Measurements from ENCODE around the gene MYRIP. TPM values are rescaled to one million over a fixed set of nuclear protein-coding genes. Genes with fewer than 3 reads are reported as not detected.

Gene MYRIP
- polyA plus RNA-seq, 1 experiment = not detected

- Histone ChIP-seq H3K9me3 (ENCODE audit: control insufficient read depth, insufficient read depth, low read length) (no peaks in the 10 kb centered on the region), H3K27me3 (ENCODE audit: control insufficient read depth, insufficient read depth, low read length) (no peaks in the 10 kb centered on the region), H3K27ac (ENCODE audit: low read depth, low read length) (no peak overlapping the region), H3K4me3 (ENCODE audit: low read depth, low read length) (no peak overlapping the region)
- ChIA-PET POLR2A (no interaction called here), CTCF (interaction anchor here (0.7 to 6.7 kb wide), 17 partner anchors 8 to 730 kb away, joined by 3 to 121 read pairs (median 5); no protein-coding TSS in a partner anchor)
- DNase-seq (ENCODE audit: low read depth, low spot score) = no peak
- no peak for TF ChIP-seq CTCF (IDR thresholded peaks at IDR 0.05; ENCODE audit: low read depth, low read length)
Measured at GRCh38 chr3:40178012-40178594, 368.7 kb downstream of the MYRIP start.

- TF ChIP-seq CTCF (IDR thresholded peaks at IDR 0.05; ENCODE audit: low read depth, low read length) = peak; percentile 77
- no peak overlapping the region for H3K27ac ChIP-seq (ENCODE audit: low read depth, low read length)
- POLR2A ChIA-PET = no interaction called here
- DNase-seq (ENCODE audit: low read depth, low spot score) = peak; percentile 27
- H3K9me3 ChIP-seq (ENCODE audit: control insufficient read depth, insufficient read depth, low read length) = no peaks in the 10 kb centered on the region
- CTCF ChIA-PET = interaction anchor here (0.7 to 6.7 kb wide), 23 partner anchors 9 to 739 kb away, joined by 3 to 121 read pairs (median 4); no protein-coding TSS in a partner anchor
- H3K27me3 ChIP-seq (ENCODE audit: control insufficient read depth, insufficient read depth, low read length) = no peaks in the 10 kb centered on the region
- no peak overlapping the region for H3K4me3 ChIP-seq (ENCODE audit: low read depth, low read length)
Measured at GRCh38 chr3:40179016-40179415, 369.6 kb downstream of the MYRIP start.

GRCh38 chr3:40181182-40181581, 371.8 kb downstream of the MYRIP start:
- no peak for DNase-seq (ENCODE audit: low read depth, low spot score)
- POLR2A ChIA-PET = no interaction called here
- CTCF ChIA-PET = interaction anchor here (0.6 to 6.7 kb wide), 9 partner anchors 11 to 1826 kb away, joined by 3 to 121 read pairs (median 7); no protein-coding TSS in a partner anchor

GRCh38 chr3:40185029-40185695, 375.8 kb downstream of the MYRIP start:
- TF ChIP-seq CTCF (IDR thresholded peaks at IDR 0.05; ENCODE audit: low read depth, low read length) = no peak
- Histone ChIP-seq H3K27me3 (ENCODE audit: control insufficient read depth, insufficient read depth, low read length) (no peaks in the 10 kb centered on the region), H3K27ac (ENCODE audit: low read depth, low read length) (no peak overlapping the region), H3K4me3 (ENCODE audit: low read depth, low read length) (no peak overlapping the region), H3K9me3 (ENCODE audit: control insufficient read depth, insufficient read depth, low read length) (no peaks in the 10 kb centered on the region)
- no peak for DNase-seq (ENCODE audit: low read depth, low spot score)
- POLR2A ChIA-PET = no interaction called here
- CTCF ChIA-PET = interaction anchor here (0.7 to 1.4 kb wide), 2 partner anchors 133 to 643 kb away, joined by 3 to 5 read pairs; no protein-coding TSS in a partner anchor

More at GRCh38 chr3:40181182-40181581, 371.8 kb downstream of the MYRIP start:
- no peak overlapping the region for H3K4me3 ChIP-seq (ENCODE audit: low read depth, low read length)
- no peaks in the 10 kb centered on the region for H3K9me3 ChIP-seq (ENCODE audit: control insufficient read depth, insufficient read depth, low read length)
- H3K27me3 ChIP-seq (ENCODE audit: control insufficient read depth, insufficient read depth, low read length) = no peaks in the 10 kb centered on the region
- no peak for TF ChIP-seq CTCF (IDR thresholded peaks at IDR 0.05; ENCODE audit: low read depth, low read length)
- no peak overlapping the region for H3K27ac ChIP-seq (ENCODE audit: low read depth, low read length)

- CTCF ChIA-PET = interaction anchor here (0.6 to 1.5 kb wide), 5 partner anchors 122 to 1690 kb away, joined by 3 to 6 read pairs (median 4); no protein-coding TSS in a partner anchor
- H3K27ac ChIP-seq (ENCODE audit: low read depth, low read length) = no peak overlapping the region
- H3K27me3 ChIP-seq (ENCODE audit: control insufficient read depth, insufficient read depth, low read length) = no peaks in the 10 kb centered on the region
- POLR2A ChIA-PET = no interaction called here
- no peak overlapping the region for H3K4me3 ChIP-seq (ENCODE audit: low read depth, low read length)
- no peaks in the 10 kb centered on the region for H3K9me3 ChIP-seq (ENCODE audit: control insufficient read depth, insufficient read depth, low read length)
- no peak for TF ChIP-seq CTCF (IDR thresholded peaks at IDR 0.05; ENCODE audit: low read depth, low read length)
- DNase-seq (ENCODE audit: low read depth, low spot score) = no peak
Measured at GRCh38 chr3:40186508-40186907, 377.1 kb downstream of the MYRIP start.
